GM21447 (cell line): ENCODE results near the gene PGAP6.
A peak's percentile ranks its signal among the peaks of the same experiment; 100 is the strongest.
"Not testable (repeated sequence)": the region's sequence is repeated elsewhere in the genome, so short reads cannot be mapped to it uniquely, and the experiment has no call there.

Experiments used
- ATAC-seq: cut with Tn5 transposase; IDR thresholded peaks from one replicate; pipeline ENCODE4 v1.9.1; 2021; ENCODE audit not compliant: unreplicated experiment

The PGAP6 gene

GRCh38 chr16:351804-352520 is 29.8 kb downstream of the PGAP6 start:
- peak; percentile 9 for ATAC-seq

GRCh38 chr16:350203-350602 is 31.6 kb downstream of the PGAP6 start:
- no peak for ATAC-seq

- ATAC-seq = peak; percentile 31
Observed at GRCh38 chr16:349211-349610, 32.6 kb downstream of the PGAP6 start.

GRCh38 chr16:348495-348894 is 33.3 kb downstream of the PGAP6 start:
- ATAC-seq = not testable (repeated sequence)

GRCh38 chr16:347203-347602 is 34.6 kb downstream of the PGAP6 start:
- no peak for ATAC-seq

- no peak for ATAC-seq
Observed at GRCh38 chr16:346587-346986, 35.2 kb downstream of the PGAP6 start.

- ATAC-seq = no peak
Observed at GRCh38 chr16:345772-346171, 36.0 kb downstream of the PGAP6 start.

GRCh38 chr16:342455-343213 is 39.1 kb downstream of the PGAP6 start:
- no peak for ATAC-seq

GRCh38 chr16:341974-342336 is 39.8 kb downstream of the PGAP6 start:
- ATAC-seq = not testable (repeated sequence)

GRCh38 chr16:341095-341973 is 40.4 kb downstream of the PGAP6 start:
- ATAC-seq = not testable (repeated sequence)

- no peak for ATAC-seq
Observed at GRCh38 chr16:340370-341091, 41.2 kb downstream of the PGAP6 start.

GRCh38 chr16:339680-340079 is 42.1 kb downstream of the PGAP6 start:
- ATAC-seq = no peak

- ATAC-seq = no peak
Observed at GRCh38 chr16:337975-338575, 43.7 kb downstream of the PGAP6 start.

GRCh38 chr16:337437-337836 is 44.3 kb downstream of the PGAP6 start:
- no peak for ATAC-seq

- no peak for ATAC-seq
Observed at GRCh38 chr16:336269-336668, 45.5 kb downstream of the PGAP6 start.

GRCh38 chr16:334861-335632 is 46.7 kb downstream of the PGAP6 start:
- not testable (repeated sequence) for ATAC-seq

GRCh38 chr16:334164-334832 is 47.5 kb downstream of the PGAP6 start:
- not testable (repeated sequence) for ATAC-seq

- no peak for ATAC-seq
Observed at GRCh38 chr16:333406-334094, 48.2 kb downstream of the PGAP6 start.
